Upper lobe of left lung (tissue), 6 donors: ENCODE results near the gene KCNJ14. TPM values are rescaled to one million over a fixed set of nuclear protein-coding genes. Genes with fewer than 3 reads are reported as not detected.

ENCODE experiments used
- ATAC-seq, 2 donors: fragments of 200-7000 bp; cut with Tn5 transposase; one replicate each; pipeline ENCODE4 v1.9.1; 2022; ENCODE audit warnings: mild to moderate bottlenecking in 2 of 2, moderate library complexity in 2 of 2; ENCODE audit not compliant: low FRiP score in 2 of 2
- DNase-seq, 2 donors: peaks; one replicate each; pipeline ENCODE4 v3.0.0-alpha.2; 2019 to 2020
- H3K27ac ChIP-seq, 4 donors: fragments of 200-600 bp; sonication (generic); one replicate each; pipeline ENCODE4 v1.5.1; 2016 to 2019
- H3K27me3 ChIP-seq, 4 donors: fragments of 200-600 bp; sonication (generic); one replicate each; pipeline ENCODE4 v1.5.1; 2017 to 2019
- H3K36me3 ChIP-seq, 4 donors: fragments of 200-600 bp; sonication (generic); one replicate each; pipeline ENCODE4 v1.5.1; 2016 to 2019
- H3K4me1 ChIP-seq, 4 donors: fragments of 200-600 bp; sonication (generic); one replicate each; pipeline ENCODE4 v1.5.1; 2018 to 2019
- H3K4me3 ChIP-seq, 4 donors: fragments of 200-600 bp; sonication (generic); one replicate each; pipeline ENCODE4 v1.5.1; 2017 to 2019; ENCODE audit warnings: mild to moderate bottlenecking in 2 of 4, moderate library complexity in 1 of 4
- H3K9me3 ChIP-seq, 4 donors: fragments of 200-600 bp; sonication (generic); one replicate each; pipeline ENCODE4 v1.5.1; 2018 to 2019
- CTCF ChIP-seq, 6 experiments: fragments of 450-650 bp in 4 of 6; fragments of 200-600 bp in 2 of 6; sonication (generic) in 2 of 6; IDR thresholded peaks; one replicate each; pipeline ENCODE4 v1.5.1; 2016 to 2019; ENCODE audit warnings: antibody characterized with exemption in 6 of 6
- EP300 ChIP-seq, 4 donors: sonication (generic); formaldehyde crosslinking; IDR thresholded peaks; one replicate each; pipeline ENCODE4 v1.5.1; 2017; ENCODE audit warnings: antibody characterized with exemption in 4 of 4, control low read depth in 2 of 4
- POLR2A ChIP-seq, 4 donors: fragments of 450-650 bp; IDR thresholded peaks; one replicate each; pipeline ENCODE4 v1.5.1; 2016 to 2017; ENCODE audit warnings: antibody characterized with exemption in 4 of 4, mild to moderate bottlenecking in 2 of 4
- POLR2AphosphoS5 ChIP-seq, 2 donors: sonication (generic); formaldehyde crosslinking; IDR thresholded peaks; one replicate each; pipeline ENCODE4 v1.5.1; 2017; ENCODE audit warnings: antibody characterized with exemption in 2 of 2
- WGBS, 2 donors: methylation state at CpG; one replicate each; pipeline ENCODE4 v1.1.5; 2017 to 2018; 5-methylcytosine and 5-hydroxymethylcytosine counted together
- total RNA-seq, 6 donors: library from RNA; depleted of rRNA in 4 of 6; stranded (reverse); fragments of >200 nt in 4 of 6; gene quantifications; one replicate each; pipeline versions ENCODE4 v1.1.0 to v1.2.1, GENCODE V29; 2016 to 2021
- donor health status: DM: no; HTN: no; CAD: no; lungs with moderate emphysema.
- donor health status: DM: no; HTN: yes; CAD: no; lungs with severe emphysema.

Gene KCNJ14
- total RNA-seq, 6 donors from 2014 or later: 0.54 to 1.9 (median 0.91) TPM

- Histone ChIP-seq H3K36me3 (peaks cover 0 to 24% (median 18%) of the 10 kb centered on the region in 4 donors), H3K27me3 (peaks cover 0 to 23% (median 9%) of the 10 kb centered on the region in 4 donors), H3K27ac (peak overlapping the region in 1 of 4 donors; percentile 92), H3K4me1 (peaks cover 21 to 35% (median 25%) of the 10 kb centered on the region in 4 donors), H3K4me3 (peak overlapping the region in 3 of 4 donors; percentile 77 to 97 (median 92)), H3K9me3 (no peaks in the 10 kb centered on the region)
- DNase-seq: peak in 1 of 2 donors; percentile 75
- TF ChIP-seq CTCF (IDR thresholded peaks at IDR 0.05) (no peak), POLR2A (IDR thresholded peaks at IDR 0.05) (no peak), EP300 (IDR thresholded peaks at IDR 0.05) (no peak), POLR2AphosphoS5 (IDR thresholded peaks at IDR 0.05) (no peak)
- ATAC-seq: no peak
- WGBS, 2 donors: 18 to 20% methylated on average over 16 to 38 of the region's 38 CpGs
Measured at GRCh38 chr19:48444129-48444935, 11.0 kb upstream of the KCNJ14 start.

- DNase-seq (no peak), ATAC-seq (no peak)
- peak overlapping the region in 3 of 4 donors; percentile 87 to 92 (median 89) for H3K27ac ChIP-seq
- 33 to 43% methylated on average over 3 of the region's 3 CpGs for WGBS, 2 donors
- TF ChIP-seq EP300 (IDR thresholded peaks at IDR 0.05): no peak
- no peak for TF ChIP-seq POLR2AphosphoS5 (IDR thresholded peaks at IDR 0.05)
- TF ChIP-seq CTCF (IDR thresholded peaks at IDR 0.05): no peak
- no peak for TF ChIP-seq POLR2A (IDR thresholded peaks at IDR 0.05)
- peaks cover 0 to 29% (median 23%) of the 10 kb centered on the region in 4 donors for H3K36me3 ChIP-seq
- H3K4me3 ChIP-seq: peak overlapping the region in 3 of 4 donors; percentile 77 to 97 (median 92)
- no peaks in the 10 kb centered on the region for H3K9me3 ChIP-seq
- H3K27me3 ChIP-seq: peaks cover 0 to 23% (median 9%) of the 10 kb centered on the region in 4 donors
- peaks cover 21 to 35% (median 25%) of the 10 kb centered on the region in 4 donors for H3K4me1 ChIP-seq
Measured at GRCh38 chr19:48444936-48445200, 10.5 kb upstream of the KCNJ14 start.

- DNase-seq (no peak), ATAC-seq (peak; percentile 28 to 86)
- Histone ChIP-seq H3K9me3 (no peaks in the 10 kb centered on the region), H3K27ac (peak overlapping the region; percentile 87 to 92 (median 88)), H3K36me3 (peaks cover 0 to 33% (median 26%) of the 10 kb centered on the region in 4 donors), H3K4me1 (peaks cover 21 to 35% (median 25%) of the 10 kb centered on the region in 4 donors), H3K27me3 (peaks cover 0 to 23% (median 9%) of the 10 kb centered on the region in 4 donors), H3K4me3 (peak overlapping the region; percentile 77 to 97 (median 90))
- TF ChIP-seq CTCF (IDR thresholded peaks at IDR 0.05) (peak in 5 of 6 experiments; percentile 15 to 56 (median 38)), POLR2A (IDR thresholded peaks at IDR 0.05) (no peak)
- 6 to 10% methylated on average over 6 of the region's 6 CpGs for WGBS, 2 donors
Measured at GRCh38 chr19:48445256-48445605, 10.1 kb upstream of the KCNJ14 start.

- peak within 1 kb of the TSS; percentile 87 to 92 (median 88) for H3K27ac ChIP-seq
- H3K36me3 ChIP-seq: peaks cover 3 to 39% (median 32%) of the 10 kb centered on the region in 4 donors
- TF ChIP-seq EP300 (IDR thresholded peaks at IDR 0.05): no peak
- peak in 2 of 6 experiments; percentile 10 to 28 for TF ChIP-seq CTCF (IDR thresholded peaks at IDR 0.05)
- peak; percentile 72 to 80 for TF ChIP-seq POLR2AphosphoS5 (IDR thresholded peaks at IDR 0.05)
- peak in 1 of 4 donors; percentile 66 for TF ChIP-seq POLR2A (IDR thresholded peaks at IDR 0.05)
- 0 to 1% methylated on average over 28 to 61 of the region's 61 CpGs for WGBS, 2 donors
- peak; percentile 93 to 94 for DNase-seq
- H3K4me3 ChIP-seq: peak within 1 kb of the TSS; percentile 77 to 97 (median 90)
- no peaks in the 10 kb centered on the region for H3K9me3 ChIP-seq
- H3K4me1 ChIP-seq: peaks cover 21 to 35% (median 25%) of the 10 kb centered on the region in 4 donors
- ATAC-seq: peak; percentile 92 to 93
- H3K27me3 ChIP-seq: peaks cover 0 to 23% (median 9%) of the 10 kb centered on the region in 4 donors
Measured at GRCh38 chr19:48445606-48446481, 9.5 kb upstream of the KCNJ14 start, which contains the start of gene GRWD1. GRWD1 (plus strand) TSS chr19:48445983; CDS start chr19:48446006, 23 bp downstream.
